ENCODE measurements around the gene B9D1.

B9D1 gene

GRCh38 chr17:19341641-19342610 is 20.6 kb downstream of the B9D1 start:
- Mint-ChIP-seq H3K27ac (peak overlapping the region; percentile 84 to 96 (median 91)), H3K4me1 (peaks cover 45% of the 10 kb centered on the region), H3K36me3 (ENCODE audit: low read depth) (no peaks in the 10 kb centered on the region), H3K27me3 (ENCODE audit: low read depth) (no peaks in the 10 kb centered on the region), H3K9me3 (no peaks in the 10 kb centered on the region), H3K4me3 (peak overlapping the region in 1 of 3 experiments; percentile 14)
- TF ChIP-seq, protein P1, sequence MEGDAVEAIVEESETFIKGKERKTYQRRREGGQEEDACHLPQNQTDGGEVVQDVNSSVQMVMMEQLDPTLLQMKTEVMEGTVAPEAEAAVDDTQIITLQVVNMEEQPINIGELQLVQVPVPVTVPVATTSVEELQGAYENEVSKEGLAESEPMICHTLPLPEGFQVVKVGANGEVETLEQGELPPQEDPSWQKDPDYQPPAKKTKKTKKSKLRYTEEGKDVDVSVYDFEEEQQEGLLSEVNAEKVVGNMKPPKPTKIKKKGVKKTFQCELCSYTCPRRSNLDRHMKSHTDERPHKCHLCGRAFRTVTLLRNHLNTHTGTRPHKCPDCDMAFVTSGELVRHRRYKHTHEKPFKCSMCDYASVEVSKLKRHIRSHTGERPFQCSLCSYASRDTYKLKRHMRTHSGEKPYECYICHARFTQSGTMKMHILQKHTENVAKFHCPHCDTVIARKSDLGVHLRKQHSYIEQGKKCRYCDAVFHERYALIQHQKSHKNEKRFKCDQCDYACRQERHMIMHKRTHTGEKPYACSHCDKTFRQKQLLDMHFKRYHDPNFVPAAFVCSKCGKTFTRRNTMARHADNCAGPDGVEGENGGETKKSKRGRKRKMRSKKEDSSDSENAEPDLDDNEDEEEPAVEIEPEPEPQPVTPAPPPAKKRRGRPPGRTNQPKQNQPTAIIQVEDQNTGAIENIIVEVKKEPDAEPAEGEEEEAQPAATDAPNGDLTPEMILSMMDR (IDR thresholded peaks at IDR 0.05; ENCODE audit: unreplicated experiment in 3 of 3), result no peak

DNA sequence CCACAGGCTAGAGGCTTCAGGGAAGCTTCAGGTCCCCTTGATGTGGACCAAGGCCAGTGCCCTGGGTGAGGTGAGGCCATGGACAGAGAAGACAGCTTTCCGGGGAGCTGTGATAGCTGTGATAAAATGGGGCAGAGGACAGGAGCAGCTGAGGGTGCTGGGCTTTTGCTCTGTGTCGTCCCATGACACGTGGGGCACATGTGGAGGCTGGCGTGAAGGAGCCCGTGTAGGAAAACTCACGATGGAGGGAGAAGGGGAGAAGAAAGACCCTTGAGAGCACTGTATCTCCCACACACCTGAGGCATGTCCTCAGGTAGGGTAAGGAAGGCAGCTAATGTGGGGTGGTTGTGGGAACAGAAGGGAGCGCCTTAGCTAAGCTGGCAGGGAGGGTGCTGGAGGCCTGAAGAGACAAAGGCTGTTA is 21.3 kb downstream of the B9D1 start:
- Mint-ChIP-seq H3K36me3 (ENCODE audit: low read depth) (no peaks in the 10 kb centered on the region), H3K27ac (peak overlapping the region; percentile 84 to 96 (median 91)), H3K4me1 (peaks cover 40% of the 10 kb centered on the region), H3K4me3 (no peak overlapping the region), H3K27me3 (ENCODE audit: low read depth) (no peaks in the 10 kb centered on the region), H3K9me3 (no peaks in the 10 kb centered on the region)
- TF ChIP-seq, protein P1 (IDR thresholded peaks at IDR 0.05; ENCODE audit: unreplicated experiment in 3 of 3), result no peak

DNA sequence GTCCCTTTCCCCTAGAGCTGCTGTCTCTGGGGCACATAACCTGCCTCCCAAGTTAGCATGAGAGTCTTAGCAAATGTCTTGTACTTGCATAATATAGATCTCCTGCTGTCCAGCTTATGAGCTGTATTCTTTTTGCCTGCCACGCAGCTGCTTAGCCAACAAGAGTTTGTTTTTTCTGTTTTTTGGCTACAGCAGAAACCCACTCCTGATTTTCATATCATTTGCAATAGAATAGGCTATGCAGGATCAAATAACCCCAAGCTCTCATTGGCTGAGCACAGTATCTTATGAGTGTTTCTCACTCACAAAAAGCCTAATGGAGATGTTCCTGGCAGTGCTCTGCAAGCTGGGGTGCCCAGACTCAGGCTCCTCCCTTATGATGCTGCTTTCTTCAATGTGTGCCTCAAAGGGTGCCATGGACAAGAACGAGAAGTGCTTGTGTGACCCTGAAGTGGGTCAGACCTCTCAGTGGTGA is 23.1 kb downstream of the B9D1 start:
- Mint-ChIP-seq H3K9me3 (no peaks in the 10 kb centered on the region), H3K27me3 (ENCODE audit: low read depth) (no peaks in the 10 kb centered on the region), H3K27ac (peak overlapping the region; percentile 18 to 63 (median 60)), H3K4me1 (peaks cover 40% of the 10 kb centered on the region), H3K4me3 (no peak overlapping the region), H3K36me3 (ENCODE audit: low read depth) (peaks cover 6% of the 10 kb centered on the region)
- TF ChIP-seq, protein P1 (IDR thresholded peaks at IDR 0.05; ENCODE audit: unreplicated experiment in 3 of 3), result no peak

DNA sequence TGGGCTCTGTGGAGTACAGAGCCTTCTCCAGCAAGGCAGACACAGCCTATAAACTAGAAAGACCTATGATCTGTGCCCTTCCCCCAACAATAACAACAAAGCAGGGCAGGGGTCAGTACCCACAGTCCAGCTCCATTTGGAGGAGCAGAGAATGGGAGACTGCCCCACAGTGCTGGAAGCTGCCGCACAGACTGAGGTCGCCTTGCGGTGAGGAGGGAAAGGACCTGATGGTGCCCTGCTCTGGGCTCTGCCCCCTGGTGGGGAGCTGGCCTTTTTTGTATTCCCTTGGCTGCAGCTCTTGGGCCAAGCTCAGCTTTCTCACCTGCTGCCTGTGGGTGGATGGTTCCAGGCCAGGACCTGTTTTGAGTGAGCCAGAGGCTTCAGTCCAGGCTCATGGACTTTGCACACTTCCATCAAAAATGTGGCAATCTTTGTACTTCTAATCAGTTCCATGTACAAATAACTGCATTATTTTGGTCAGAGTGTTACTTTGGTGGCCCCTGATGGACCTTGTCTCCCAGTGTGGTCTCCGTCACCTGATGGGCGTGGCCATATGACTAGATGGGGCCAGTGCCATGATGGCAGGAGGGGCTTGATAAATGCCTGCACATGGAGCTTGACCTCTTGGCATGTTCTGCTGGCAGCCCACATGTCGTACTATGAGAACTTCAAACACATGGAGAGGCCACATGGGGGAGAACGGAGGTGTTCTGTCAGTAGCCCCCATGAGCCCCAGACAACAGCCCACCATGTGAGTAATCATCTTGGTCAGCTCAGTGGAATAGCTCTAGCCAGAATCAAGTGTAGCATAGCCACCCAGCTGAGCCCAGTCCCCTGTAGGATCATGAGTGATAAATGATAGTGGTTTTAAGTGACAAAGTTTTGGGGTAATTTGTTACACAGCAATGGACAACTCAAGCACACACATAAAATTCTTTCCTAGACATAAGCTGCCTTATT is 24.2 kb downstream of the B9D1 start:
- peaks cover 6% of the 10 kb centered on the region for H3K36me3 Mint-ChIP-seq (ENCODE audit: low read depth)
- no peaks in the 10 kb centered on the region for H3K9me3 Mint-ChIP-seq
- peak overlapping the region in 2 of 3 experiments; percentile 30 to 60 for H3K27ac Mint-ChIP-seq
- no peak overlapping the region for H3K4me3 Mint-ChIP-seq
- peaks cover 40% of the 10 kb centered on the region for H3K4me1 Mint-ChIP-seq
- TF ChIP-seq, protein P1 (IDR thresholded peaks at IDR 0.05; ENCODE audit: unreplicated experiment in 3 of 3), result peak; percentile 41 to 57 (median 49)
- H3K27me3 Mint-ChIP-seq (ENCODE audit: low read depth), result no peaks in the 10 kb centered on the region

GRCh38 chr17:19337712-19338023 is 24.9 kb downstream of the B9D1 start:
- Mint-ChIP-seq H3K4me1 (peaks cover 41% of the 10 kb centered on the region), H3K27me3 (ENCODE audit: low read depth) (no peaks in the 10 kb centered on the region), H3K9me3 (no peaks in the 10 kb centered on the region), H3K36me3 (ENCODE audit: low read depth) (peaks cover 7% of the 10 kb centered on the region), H3K4me3 (no peak overlapping the region), H3K27ac (no peak overlapping the region)
- TF ChIP-seq, protein P1 (IDR thresholded peaks at IDR 0.05; ENCODE audit: unreplicated experiment in 3 of 3), result no peak

Measured in nephron (organoid).